Islet precursor cell (in vitro differentiated cells): ENCODE data around the gene ARL15.
A peak's percentile ranks its signal among the peaks of the same experiment; 100 is the strongest.

Experiments
- DNase-seq: peaks from one replicate; pipeline ENCODE4 v3.0.0-alpha.2; 2018

The ARL15 gene

DNA sequence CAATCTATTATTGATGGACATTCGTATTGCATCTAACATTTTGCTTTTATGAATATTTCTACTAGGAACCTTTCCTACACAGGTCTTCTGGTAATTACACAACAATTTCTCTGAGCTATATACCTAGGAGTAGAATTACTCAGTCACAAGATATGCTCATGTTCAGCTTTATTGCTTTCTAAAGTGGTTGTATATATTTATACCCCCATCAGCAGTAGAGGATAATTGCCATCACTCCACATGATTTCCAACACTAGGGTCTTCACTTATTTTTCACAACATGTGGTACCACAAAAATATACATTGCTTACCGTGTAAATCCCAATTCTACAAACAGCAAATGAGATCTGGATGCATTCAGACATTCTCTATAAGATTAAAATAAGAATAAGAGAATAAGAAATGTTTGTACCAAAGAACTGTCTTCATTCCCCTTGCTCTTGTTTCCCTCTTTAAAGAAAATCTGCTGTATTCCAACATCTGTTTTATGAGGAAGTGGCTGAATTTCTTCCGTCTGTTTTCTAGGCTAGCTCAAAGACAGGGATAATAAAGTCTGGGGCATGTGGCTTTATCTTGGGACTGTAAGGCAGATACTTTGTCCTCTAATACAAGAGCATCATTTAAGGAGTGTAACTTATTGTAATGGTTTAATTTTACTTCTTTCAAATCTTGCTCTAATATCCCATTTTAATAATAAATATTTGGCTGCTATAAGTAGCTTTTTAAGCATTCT lies 28.2 kb downstream of the ARL15 start:
- no peak for DNase-seq

DNA sequence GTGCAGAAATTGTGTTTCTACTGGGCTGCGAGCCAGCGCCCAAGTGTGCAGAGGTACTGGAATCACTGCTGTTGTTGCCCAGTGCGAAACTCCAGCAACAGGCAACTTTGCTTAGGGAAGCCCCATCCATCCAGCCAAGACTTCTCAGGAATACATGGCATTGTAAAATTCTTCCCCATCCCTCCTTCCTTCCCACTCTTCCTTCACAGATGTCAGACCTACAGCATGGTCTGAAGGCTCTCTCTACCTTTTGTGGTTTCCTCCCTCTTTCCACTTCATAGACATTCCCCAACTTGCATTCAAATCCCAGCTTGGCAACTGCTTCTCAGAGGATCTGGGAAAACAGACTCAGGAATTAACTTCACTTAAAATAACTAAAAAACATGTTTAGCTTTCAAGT lies 30.4 kb downstream of the ARL15 start:
- DNase-seq, result no peak

GRCh38 chr5:54278979-54279717 lies 31.2 kb downstream of the ARL15 start:
- no peak for DNase-seq

DNA sequence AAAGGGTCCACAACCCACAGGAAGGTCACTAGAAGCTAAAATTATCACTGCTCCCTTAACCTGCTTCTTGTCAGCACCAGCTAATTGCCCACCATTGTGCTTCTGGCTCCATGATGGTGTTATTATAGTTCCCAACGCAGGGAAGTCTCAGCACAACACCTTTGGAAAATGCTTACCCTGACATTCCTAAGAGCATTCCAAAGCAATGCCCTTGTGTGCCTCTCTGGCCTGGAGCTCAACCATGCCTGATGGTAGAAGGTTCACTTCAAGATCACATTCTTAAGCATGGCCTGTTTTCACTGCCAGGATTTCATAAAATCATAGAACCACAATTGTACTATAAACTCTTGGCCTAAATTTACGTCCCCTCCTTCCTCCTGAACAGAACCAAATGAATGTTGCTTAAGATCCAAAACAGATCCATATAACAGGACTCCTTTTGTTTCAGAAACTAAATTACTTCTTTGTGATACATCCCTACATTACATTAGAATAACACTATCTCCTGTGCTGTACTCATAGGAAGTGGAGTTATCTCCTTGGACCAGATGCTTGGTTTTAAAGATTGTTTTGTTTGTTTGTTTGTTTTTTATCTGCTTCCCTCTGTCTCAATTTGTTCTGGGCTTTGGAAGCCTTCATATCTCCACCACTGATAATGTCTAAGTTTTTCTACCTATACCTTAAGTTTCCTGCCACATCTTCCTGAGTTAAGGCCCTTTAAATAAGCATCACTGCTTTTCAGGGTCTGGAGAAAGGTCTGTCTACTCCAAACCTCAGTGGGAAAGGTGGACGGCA lies 32.1 kb downstream of the ARL15 start:
- peak; percentile 76 for DNase-seq

DNA sequence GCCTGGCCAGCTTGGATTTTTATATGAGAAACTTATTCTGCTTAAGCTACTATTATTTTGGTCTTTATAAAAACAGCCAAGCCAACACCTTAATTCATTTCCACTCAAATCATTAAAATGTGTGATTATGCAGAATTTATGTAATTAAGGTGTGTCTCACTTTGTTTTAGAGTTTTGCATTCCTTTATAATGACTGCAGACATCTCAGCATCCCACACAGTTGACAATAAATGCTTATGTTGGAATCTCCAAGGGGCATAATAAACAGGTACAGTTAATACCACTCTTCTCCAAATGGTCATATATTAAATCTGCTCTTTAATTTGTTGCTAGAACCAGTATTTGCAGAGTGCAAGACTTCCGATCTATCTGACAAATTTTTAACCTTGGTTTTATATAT lies 34.3 kb downstream of the ARL15 start:
- no peak for DNase-seq

GRCh38 chr5:54275361-54275760 lies 35.0 kb downstream of the ARL15 start:
- DNase-seq, result no peak

DNA sequence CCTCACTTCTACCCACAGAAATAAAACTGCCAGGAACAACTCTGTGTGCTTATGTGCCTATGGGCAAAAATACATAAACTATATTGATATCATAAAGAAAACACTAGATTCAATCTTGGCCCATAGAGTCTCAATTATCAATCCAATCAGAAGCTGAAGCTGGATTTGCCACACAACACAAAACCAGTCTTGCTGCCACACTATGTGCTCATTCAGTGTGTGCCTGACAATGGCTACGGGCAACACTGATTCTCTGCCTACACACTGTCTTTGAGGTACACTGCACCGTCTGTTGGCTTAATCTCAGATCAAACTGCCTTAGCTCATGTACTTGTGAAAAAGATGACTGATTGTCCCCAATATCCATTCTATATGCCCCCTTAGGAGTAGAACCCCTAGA lies 35.4 kb downstream of the ARL15 start:
- DNase-seq, result no peak

DNA sequence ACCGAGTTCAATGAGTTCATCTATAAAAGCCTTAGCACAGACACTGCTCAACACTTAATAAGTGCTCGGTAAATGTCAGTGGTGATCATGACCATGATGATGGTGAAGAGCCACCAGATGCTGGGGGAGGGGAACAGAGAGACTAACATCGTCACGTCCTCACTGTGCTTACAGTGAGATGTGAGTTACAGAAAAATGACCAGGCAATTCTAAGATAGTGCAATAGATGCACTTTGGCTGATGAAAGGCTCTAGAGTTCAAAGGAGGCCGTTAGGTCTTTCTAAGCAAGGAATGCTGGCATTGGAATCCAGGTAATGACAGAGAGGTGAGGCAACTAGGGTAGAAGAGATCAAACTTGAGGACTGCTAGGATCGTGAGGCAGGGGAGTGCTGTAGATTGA lies 36.7 kb downstream of the ARL15 start:
- DNase-seq, result peak; percentile 77

GRCh38 chr5:54272746-54273145 lies 37.6 kb downstream of the ARL15 start:
- no peak for DNase-seq

- no peak for DNase-seq
Measured at GRCh38 chr5:54270326-54270725, 40.0 kb downstream of the ARL15 start.

GRCh38 chr5:54264574-54264973 lies 45.8 kb downstream of the ARL15 start:
- DNase-seq, result no peak

GRCh38 chr5:54263447-54263846 lies 46.9 kb downstream of the ARL15 start:
- no peak for DNase-seq

GRCh38 chr5:54261596-54261995 lies 48.8 kb downstream of the ARL15 start:
- DNase-seq, result no peak

DNA sequence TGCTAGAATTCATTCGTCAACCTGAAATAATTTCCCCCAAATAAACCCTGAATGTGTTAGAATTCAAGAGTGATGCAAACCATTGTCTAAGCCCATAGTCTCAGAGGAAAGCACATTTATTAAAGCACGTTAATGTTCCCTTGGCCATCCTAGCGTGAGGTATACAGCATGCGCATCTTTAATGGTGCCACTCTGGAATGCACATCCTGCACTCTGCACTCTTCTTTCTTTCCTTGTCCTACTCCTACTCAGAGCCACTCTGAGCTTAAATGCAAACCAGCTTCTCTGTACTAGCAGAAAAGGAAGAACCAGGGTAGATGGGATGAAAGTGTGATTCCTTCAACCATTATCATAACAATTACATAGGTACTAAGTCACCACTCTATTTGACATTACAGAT lies 50.4 kb downstream of the ARL15 start:
- DNase-seq, result no peak

- DNase-seq, result no peak
Measured at GRCh38 chr5:54259090-54259489, 51.3 kb downstream of the ARL15 start.

DNA sequence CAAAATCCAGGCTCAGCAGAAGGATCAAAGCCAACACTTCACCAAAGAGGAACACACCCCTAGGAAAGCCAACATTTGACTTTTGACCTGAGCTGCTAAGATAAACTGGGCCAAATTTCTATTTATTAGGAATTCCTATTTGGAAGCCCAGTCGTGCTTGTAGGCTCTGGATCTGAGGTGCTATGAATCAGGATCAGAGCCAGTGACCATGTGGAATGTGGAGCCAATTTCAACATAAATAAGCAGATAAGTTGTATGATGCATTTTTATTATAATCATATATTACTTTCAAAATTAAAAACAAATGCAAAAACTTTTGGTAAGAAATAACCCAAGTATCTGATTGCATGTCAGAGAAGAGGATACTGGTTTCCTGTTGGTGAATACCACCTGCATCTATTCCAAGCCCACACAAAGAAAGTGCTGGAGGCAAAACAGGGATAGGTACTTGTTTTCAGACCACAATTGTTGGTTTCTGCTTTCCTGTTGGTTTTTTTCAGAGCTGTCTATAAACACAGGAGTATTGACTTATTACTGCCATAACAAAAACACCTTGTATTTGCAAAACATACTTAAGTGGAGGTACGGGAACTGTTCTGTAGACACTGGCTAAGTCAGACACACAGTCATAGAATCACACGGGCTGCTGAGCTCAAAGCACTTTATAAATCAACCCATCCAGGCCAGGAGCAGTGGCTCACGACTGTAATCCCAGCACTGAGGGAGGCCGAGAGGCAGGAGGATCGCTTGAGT lies 52.8 kb downstream of the ARL15 start:
- peak; percentile 74 for DNase-seq

DNA sequence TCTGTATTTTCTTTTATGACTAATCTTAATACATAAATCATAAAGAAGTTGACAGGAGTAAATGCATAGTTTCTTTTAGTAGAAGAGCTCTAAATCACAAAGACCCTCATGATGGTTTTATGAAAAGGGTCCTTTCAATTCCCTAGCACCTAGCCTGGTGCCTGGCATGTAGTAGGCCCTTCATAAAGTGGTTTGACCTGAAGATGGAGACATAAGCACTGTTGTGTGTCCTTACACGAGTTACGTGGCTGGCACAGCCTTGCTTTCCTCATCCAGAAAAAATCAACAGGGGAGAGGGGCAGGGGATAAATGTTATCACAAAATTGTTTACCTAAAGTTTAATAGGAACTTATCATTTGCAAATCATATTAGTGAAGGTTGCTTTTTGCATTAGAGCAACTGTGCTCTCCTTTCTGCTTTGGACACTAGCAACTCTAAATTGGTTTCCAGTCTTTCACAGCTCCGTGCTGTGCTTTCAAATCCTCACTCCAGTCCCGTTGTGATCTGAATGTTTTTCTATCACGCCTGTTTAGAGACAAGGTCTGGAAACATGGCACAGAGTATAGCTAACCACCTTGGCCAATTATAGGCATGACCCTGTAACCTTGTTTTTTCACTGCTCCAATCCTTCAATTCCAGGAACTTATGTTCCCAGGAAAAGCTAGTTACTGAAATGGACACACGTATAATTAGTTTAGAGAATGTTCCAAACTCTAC lies 55.7 kb downstream of the ARL15 start:
- DNase-seq, result no peak

GRCh38 chr5:54251981-54252380 lies 58.4 kb downstream of the ARL15 start:
- no peak for DNase-seq

DNA sequence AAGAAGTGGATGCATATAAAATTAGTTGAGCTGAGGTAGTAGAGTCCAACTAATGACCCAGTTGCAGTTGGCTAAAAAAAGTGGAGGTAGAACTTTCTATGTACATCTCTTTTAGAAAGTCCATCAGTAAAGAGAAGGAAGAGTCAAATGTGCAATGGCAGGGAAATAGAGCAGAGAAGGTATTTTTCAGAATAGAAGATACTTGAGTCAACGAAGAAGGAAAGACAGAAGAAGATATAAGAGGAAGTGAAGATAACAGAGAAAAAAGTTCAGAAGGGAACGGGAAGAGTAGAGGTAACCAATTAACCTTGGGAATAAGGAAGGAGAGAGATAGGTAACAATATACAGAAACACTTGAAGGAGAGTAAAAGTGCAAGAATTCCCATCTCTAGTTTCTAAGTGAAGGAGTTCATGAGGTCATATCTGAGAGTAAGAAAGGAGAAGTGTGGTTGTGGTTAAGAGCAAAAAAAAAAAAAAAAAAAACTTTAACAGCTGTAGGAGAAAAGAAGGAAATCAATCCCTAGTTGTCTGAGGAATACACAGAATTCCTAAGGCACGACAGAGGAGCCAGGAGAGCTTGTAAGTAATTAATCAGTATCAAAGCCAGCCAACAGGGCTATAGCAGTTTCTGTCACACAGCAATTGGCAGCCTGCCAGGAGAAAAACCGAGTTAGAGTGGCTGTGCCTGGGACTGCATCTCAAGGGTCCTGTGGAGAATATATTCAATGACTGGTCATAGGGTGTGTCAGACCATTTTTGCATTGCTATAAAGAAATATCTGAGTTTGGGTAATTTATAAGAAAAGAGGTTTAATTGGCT lies 61.0 kb downstream of the ARL15 start:
- DNase-seq, result no peak

- DNase-seq, result no peak
Measured at GRCh38 chr5:54247226-54247625, 63.1 kb downstream of the ARL15 start.

DNA sequence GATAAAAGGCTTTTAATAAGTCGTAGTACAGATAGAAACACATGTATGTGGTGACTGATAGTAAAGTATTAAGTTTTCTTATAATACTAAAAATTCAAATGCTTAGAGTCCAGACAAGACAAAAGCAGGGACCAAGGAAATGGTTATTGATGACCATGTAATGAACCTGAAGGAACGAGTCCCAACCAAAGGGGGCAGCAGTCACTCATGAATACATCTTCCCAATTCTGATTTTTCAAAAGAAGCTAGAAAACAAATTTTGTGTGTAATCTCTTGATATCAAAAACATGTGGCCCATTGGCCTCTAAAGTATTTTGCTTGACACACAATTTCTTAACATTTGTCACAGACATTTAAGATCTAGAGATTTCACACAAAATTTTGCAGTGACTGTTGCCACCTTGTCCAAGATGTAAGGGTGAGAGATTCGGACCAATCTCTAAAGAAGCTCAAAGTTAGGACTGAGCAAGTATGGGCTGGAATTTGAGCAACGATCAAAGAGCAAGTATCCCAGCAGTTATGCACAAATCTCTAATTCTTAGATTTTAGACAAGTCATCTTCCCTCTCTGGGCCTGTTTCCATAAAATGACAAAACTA lies 66.8 kb downstream of the ARL15 start:
- DNase-seq, result no peak
